Measurements from ENCODE around the gene PTPN11.
"Not testable (repeated sequence)": the region's sequence is repeated elsewhere in the genome, so short reads cannot be mapped to it uniquely, and the experiment has no call there.

Gene PTPN11

GRCh38 chr12:112514926-112515642 lies 96.3 kb downstream of the PTPN11 start:
- DNase-seq (ENCODE audit: low spot score) = no peak

DNA sequence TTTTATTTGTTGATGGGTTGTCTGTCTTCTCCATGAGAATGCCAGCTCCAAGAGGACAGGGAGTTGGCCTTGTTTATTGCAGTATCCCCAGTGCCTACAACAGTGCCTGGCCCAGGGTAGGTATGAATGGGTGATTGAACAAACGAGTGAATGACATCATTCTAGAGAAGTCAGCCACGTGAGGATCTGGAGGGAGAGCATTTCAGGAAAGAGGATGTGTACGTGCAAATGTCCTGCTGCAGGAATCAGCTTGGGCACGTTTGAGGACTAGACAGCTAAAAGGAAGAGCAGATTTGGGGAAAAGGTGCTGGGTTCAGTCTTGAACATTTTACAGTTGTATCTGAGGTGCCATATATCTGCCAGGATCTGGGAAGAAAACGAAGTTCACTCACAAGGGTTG lies 97.1 kb downstream of the PTPN11 start:
- no peak for DNase-seq (ENCODE audit: low spot score)

- no peak for DNase-seq (ENCODE audit: low spot score)
Observed at GRCh38 chr12:112517730-112518364, 99.1 kb downstream of the PTPN11 start.

- DNase-seq (ENCODE audit: low spot score) = no peak
Observed at GRCh38 chr12:112518365-112518735, 99.6 kb downstream of the PTPN11 start.

DNA sequence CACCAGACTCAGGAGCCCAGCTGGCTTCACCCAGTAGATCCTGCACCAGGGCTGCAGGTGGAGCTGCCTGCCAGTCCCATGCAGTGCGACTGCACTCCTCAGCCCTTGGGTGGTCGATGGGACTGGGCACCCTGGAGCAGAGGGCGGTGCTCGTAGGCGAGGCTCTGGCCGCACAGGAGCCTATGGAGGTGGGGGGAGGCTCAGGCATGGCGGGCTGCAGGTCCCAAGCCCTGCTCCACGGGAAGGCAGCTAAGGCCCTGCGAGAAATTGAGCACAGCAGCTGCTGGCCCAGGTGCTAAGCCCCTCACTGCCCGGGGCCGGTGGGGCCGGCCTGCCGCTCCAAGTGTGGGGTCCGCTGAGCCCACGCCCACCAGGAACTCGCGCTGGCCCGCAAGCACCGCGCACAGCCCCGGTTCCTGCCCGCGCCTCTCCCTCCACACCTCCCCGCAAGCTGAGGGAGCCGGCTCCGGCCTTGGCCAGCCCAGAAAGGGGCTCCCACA lies 101.1 kb downstream of the PTPN11 start:
- not testable (repeated sequence) for DNase-seq (ENCODE audit: low spot score)

- DNase-seq (ENCODE audit: low spot score) = no peak
Observed at GRCh38 chr12:112523856-112524255, 105.1 kb downstream of the PTPN11 start.

- no peak for DNase-seq (ENCODE audit: low spot score)
Observed at GRCh38 chr12:112524269-112524668, 105.5 kb downstream of the PTPN11 start.

DNA sequence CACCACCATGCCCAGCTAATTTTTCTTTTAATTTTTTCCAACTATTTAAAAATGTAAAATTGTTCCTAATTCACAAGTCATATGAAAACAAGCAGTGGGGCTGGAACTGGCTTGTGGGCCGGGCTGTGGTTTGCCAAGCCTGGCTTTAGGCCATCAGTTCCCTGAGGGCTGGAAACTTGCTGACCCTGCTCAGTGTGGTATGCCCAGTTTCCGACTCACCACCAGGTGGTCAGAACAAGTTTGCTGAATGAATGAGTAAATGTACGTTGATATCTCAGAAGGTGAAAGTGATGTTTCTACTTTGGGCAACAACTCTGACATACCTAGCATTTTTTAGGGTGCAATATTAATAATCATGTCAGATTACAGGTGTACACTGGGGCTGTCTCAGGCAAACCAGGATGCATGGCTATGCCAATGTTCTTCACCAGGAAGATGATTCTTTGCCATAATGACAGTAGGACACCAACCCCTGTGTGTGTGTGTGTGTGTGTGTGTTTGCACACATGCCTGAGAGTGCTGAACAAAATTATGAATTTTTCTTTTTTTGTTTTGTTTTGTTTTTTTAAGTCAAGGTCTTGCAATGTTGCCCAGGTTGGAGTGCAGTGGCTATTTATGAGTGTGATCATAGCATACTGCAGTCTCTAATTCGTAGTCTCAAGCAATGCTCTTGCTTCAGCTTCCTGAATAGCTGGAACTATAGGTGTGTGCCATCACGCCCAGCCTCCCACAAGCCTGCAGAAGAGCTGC lies 106.1 kb downstream of the PTPN11 start:
- DNase-seq (ENCODE audit: low spot score) = peak; percentile 67

DNA sequence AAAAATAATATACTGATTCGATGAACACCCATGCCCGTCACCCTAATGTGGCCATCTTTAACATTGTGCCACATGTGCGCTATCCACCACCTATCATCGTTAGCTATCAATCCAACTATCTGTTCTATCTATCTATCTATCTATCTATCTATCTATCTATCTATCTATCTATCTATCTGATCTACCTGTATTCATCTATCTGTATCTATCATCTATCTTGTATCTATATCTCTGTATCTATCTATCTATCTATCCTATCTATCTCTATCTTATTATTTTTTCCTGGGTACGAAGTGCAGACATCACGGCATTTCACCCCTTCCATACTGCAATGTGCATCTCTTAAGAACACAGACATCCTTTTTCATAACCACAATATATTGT lies 106.7 kb downstream of the PTPN11 start:
- DNase-seq (ENCODE audit: low spot score) = no peak

DNA sequence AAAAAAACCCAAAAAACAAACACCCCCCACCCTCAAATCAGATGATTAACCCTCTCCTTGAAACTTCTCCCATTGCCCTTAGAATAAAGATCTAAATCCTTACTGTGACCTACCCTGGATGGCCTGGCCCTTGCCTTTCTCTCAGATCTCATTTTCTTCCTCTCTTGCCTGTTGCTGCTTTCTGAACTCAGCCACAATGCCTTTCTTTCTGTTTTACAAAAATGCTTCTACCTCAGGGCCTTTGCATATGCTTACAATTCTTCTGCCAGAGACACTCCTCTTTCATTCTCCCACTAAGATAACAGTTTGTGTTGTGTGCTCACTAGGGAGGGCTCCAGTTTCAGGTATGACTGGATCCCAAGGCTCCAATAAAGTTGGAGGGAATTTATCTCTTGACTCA lies 108.3 kb downstream of the PTPN11 start:
- DNase-seq (ENCODE audit: low spot score) = no peak

DNA sequence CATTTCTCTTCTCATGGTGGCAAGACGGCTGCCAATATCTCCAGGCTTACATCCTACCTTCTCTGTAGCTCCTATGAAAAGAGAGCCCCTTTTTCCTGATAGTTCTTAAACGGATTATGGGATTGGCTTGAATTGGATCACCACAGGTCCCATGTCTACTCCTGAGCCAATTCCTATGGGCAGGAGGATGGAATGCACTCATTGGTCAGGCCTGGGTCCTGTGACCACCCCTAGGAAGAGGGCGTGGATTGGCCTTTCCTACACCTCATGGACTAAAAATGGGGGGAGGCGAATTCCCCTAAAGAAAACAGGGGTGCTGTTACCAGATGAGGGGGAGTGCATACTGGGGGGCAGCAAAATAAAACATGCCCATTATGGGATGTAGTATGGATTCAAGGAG lies 108.8 kb downstream of the PTPN11 start:
- DNase-seq (ENCODE audit: low spot score) = no peak

DNA sequence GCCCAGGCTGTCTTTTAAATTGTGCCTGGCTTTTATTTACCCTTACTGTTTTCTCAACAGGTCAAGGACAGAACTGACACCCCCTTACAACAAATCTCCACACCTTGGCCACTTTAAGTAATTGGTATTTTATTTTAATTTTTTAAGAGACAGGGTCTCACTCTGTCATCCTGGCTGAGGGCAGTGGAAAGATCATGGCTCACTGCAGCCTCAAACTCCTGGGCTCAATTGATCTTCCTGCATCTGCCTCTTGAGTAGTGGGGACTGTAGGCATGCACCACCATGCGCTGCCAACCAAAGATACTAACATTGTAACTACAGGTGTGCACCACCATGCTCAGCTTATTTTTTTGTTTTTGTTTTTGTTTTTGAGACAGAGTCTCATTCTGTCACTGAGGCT lies 109.8 kb downstream of the PTPN11 start:
- DNase-seq (ENCODE audit: low spot score) = no peak

DNA sequence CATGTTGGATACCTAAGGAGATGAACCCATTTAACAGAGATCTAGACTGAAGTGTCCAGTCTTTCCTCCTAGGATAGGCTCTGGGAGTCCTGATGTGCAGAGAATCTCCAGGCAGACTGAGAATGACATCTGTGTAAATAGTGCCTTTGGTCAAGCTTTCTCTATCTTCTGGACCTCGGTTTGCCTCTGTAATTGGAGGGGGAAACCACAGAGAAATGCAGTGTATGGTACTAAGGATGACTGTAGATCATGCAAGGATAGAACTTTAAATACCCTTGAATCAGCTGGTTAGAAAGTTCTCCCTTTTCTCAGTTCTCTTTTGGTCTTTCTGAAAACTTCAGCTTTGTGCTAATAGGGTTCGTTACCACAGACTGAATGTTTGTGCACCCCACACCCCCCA lies 112.2 kb downstream of the PTPN11 start:
- DNase-seq (ENCODE audit: low spot score) = no peak

GRCh38 chr12:112532106-112532505 lies 113.4 kb downstream of the PTPN11 start:
- no peak for DNase-seq (ENCODE audit: low spot score)

GRCh38 chr12:112533528-112533927 lies 114.8 kb downstream of the PTPN11 start:
- DNase-seq (ENCODE audit: low spot score) = no peak

DNA sequence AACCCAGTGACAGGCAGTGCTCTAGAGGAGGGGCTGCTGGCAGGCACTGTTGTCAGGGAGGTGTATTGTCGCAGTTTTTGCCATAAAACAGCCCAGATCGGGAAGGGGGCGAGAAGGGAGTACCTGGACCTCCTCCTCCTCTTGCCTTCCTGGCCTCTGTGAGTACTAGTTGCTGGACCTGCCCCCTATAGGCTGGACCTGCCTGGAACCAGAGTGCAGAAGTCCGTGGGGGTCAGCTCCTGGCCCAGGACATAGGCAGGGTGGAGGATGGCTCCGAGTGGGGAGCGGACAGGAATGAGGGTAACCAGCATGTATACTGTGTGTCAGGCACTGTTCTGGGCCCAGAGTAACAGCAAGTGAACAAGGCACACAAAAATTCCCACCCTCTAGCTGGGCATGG lies 116.3 kb downstream of the PTPN11 start:
- no peak for DNase-seq (ENCODE audit: low spot score)

GRCh38 chr12:112535637-112536366 lies 117.1 kb downstream of the PTPN11 start:
- DNase-seq (ENCODE audit: low spot score) = no peak

GRCh38 chr12:112536367-112536730 lies 117.6 kb downstream of the PTPN11 start:
- DNase-seq (ENCODE audit: low spot score) = no peak

GRCh38 chr12:112537710-112538396 lies 119.1 kb downstream of the PTPN11 start:
- DNase-seq (ENCODE audit: low spot score) = peak; percentile 88

- DNase-seq (ENCODE audit: low spot score) = no peak
Observed at GRCh38 chr12:112538740-112539139, 120.0 kb downstream of the PTPN11 start.

DNA sequence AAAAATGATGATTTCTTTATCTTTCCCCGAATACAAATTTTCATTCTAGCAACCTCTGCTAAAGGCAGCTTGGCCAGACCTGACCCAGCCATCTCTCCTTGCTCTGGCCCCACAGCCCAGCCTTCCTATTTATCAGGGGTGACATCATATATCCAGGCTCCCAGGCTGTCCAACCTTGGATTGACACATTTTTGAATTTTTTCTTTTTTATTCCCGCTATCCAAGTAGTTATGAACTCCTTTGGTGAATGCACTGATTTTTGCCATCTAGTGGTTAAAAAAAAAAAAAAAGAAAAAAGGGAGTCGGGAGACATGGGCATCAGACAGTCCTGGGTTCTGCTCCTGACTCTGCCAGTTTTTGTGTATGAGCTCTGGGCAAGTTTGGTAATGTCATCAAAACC lies 120.5 kb downstream of the PTPN11 start:
- DNase-seq (ENCODE audit: low spot score) = no peak

GRCh38 chr12:112540021-112540420 lies 121.3 kb downstream of the PTPN11 start:
- DNase-seq (ENCODE audit: low spot score) = no peak
